Activated CD4-positive, alpha-beta T cell treated with anti-CD3 and anti-CD28 coated beads for 36 hours (primary cell): ENCODE data around the gene FCER1G. TPM values are rescaled to one million over a fixed set of nuclear protein-coding genes. Genes with fewer than 3 reads are reported as not detected.
"Not testable (repeated sequence)": the region's sequence is repeated elsewhere in the genome, so short reads cannot be mapped to it uniquely, and the experiment has no call there.

Source experiments
- ATAC-seq: fragments of 200-7000 bp; cut with Tn5 transposase; one replicate; pipeline ENCODE4 v1.10.0; 2021; ENCODE audit warnings: mild to moderate bottlenecking, moderate library complexity
- CTCF ChIA-PET: fragments of 350-600 bp; sonication (Branson Sonifier 250); formaldehyde crosslinking; loops from one replicate; lab custom pipeline; 2021; ENCODE audit warnings: antibody characterized with exemption; lab: Charles Lee
- POLR2A ChIA-PET: fragments of 350-600 bp; sonication (Branson Sonifier 250); formaldehyde crosslinking; loops from one replicate; lab custom pipeline; 2021; ENCODE audit warnings: antibody characterized with exemption, inconsistent platforms; lab: Charles Lee
- DNase-seq: peaks from one replicate; pipeline ENCODE4 v3.0.0-alpha.2; 2020
- H3K27ac Mint-ChIP-seq: one replicate; pipeline ENCODE4 v1.8.0; 2021; ENCODE audit warnings: mixed read lengths
- H3K27me3 Mint-ChIP-seq: one replicate; pipeline ENCODE4 v1.8.0; 2021; ENCODE audit warnings: mixed read lengths
- H3K36me3 Mint-ChIP-seq: one replicate; pipeline ENCODE4 v1.8.0; 2021; ENCODE audit warnings: low read depth, mixed read lengths
- H3K4me1 Mint-ChIP-seq: one replicate; pipeline ENCODE4 v1.8.0; 2021; ENCODE audit warnings: mixed read lengths
- H3K4me3 Mint-ChIP-seq: one replicate; pipeline ENCODE4 v1.8.0; 2021; ENCODE audit warnings: mild to moderate bottlenecking, moderate library complexity, mixed read lengths
- H3K9me3 Mint-ChIP-seq: one replicate; pipeline ENCODE4 v1.8.0; 2021; ENCODE audit warnings: low read depth, mixed read lengths
- intact Hi-C, 2 experiments: fragments of 100-400 bp; cut with DNase I in 1 of 2; cut with micrococcal nuclease in 1 of 2; formaldehyde crosslinking; loops; one replicate each; pipeline versions ENCODE4 v1.14.2 to v1.15.1; 2022 to 2024; cut with DNase I, micrococcal nuclease
- total RNA-seq, 2 experiments: library from RNA; stranded (reverse); gene quantifications; one replicate each; pipeline ENCODE4 v1.2.3, GENCODE V29; 2021

The FCER1G gene
- total RNA-seq, 2 experiments from 2014 or later: 0.98 to 2.2 TPM

- Mint-ChIP-seq H3K27ac (no peak overlapping the region), H3K27me3 (no peaks in the 10 kb centered on the region), H3K36me3 (no peaks in the 10 kb centered on the region), H3K4me1 (peaks cover 50% of the 10 kb centered on the region), H3K9me3 (no peaks in the 10 kb centered on the region), H3K4me3 (no peak overlapping the region)
- no peak for ATAC-seq
- intact Hi-C loops: no loop called here
- DNase-seq: no peak
- ChIA-PET POLR2A (interaction anchor here (0.8 kb wide), 1 partner anchor 40 kb away, joined by 4 read pairs; no protein-coding TSS in a partner anchor), CTCF (interaction anchor here (0.7 to 7.0 kb wide), 10 partner anchors 14 to 600 kb away, joined by 3 to 108 read pairs (median 3); partner anchors contain the start of gene NDUFS2)
These were observed 7.3 kb downstream of the FCER1G start for GRCh38 chr1:161222175-161223019.

- Mint-ChIP-seq H3K4me3 (no peak overlapping the region), H3K4me1 (peaks cover 41% of the 10 kb centered on the region), H3K36me3 (peaks cover 14% of the 10 kb centered on the region), H3K27ac (no peak overlapping the region), H3K9me3 (no peaks in the 10 kb centered on the region), H3K27me3 (no peaks in the 10 kb centered on the region)
- ATAC-seq (no peak), DNase-seq (no peak)
- ChIA-PET POLR2A (interaction anchor here (0.5 kb wide), 1 partner anchor 165 kb away, joined by 3 read pairs; no protein-coding TSS in a partner anchor), CTCF (interaction anchor here (1.1 to 7.0 kb wide), 9 partner anchors 13 to 159 kb away, joined by 3 to 108 read pairs (median 4); partner anchors contain the start of gene NDUFS2)
- intact Hi-C loops: no loop called here
These were observed 9.0 kb downstream of the FCER1G start for GRCh38 chr1:161223805-161224694.

- POLR2A ChIA-PET: interaction anchor here (1.3 kb wide), 1 partner anchor 166 kb away, joined by 4 read pairs; no protein-coding TSS in a partner anchor
- CTCF ChIA-PET: interaction anchor here (1.0 to 7.0 kb wide), 10 partner anchors 14 to 165 kb away, joined by 3 to 108 read pairs (median 5); partner anchors contain the start of genes ADAMTS4 and NDUFS2
- intact Hi-C loops: loop anchor here (1.0 to 5.0 kb wide), 14 partner anchors 15 to 1338 kb away; partner anchors contain the start of genes DEDD (in 2 of the 2), PPOX (in 2 of the 2), B4GALT3 (in 1 of the 2) and NDUFS2 (in 1 of the 2)
- Mint-ChIP-seq H3K4me1 (peaks cover 37% of the 10 kb centered on the region), H3K27ac (peak overlapping the region; percentile 87), H3K36me3 (peaks cover 14% of the 10 kb centered on the region)
- H3K4me3 Mint-ChIP-seq, DNase-seq, H3K9me3 Mint-ChIP-seq, H3K27me3 Mint-ChIP-seq, ATAC-seq: not testable (repeated sequence)
These were observed 9.6 kb downstream of the FCER1G start for GRCh38 chr1:161224695-161225087.

GRCh38 chr1:161225178-161225533 lies 10.1 kb downstream of the FCER1G start:
- H3K4me3 Mint-ChIP-seq: peak overlapping the region; percentile 14
- H3K27me3 Mint-ChIP-seq: no peaks in the 10 kb centered on the region
- intact Hi-C loops: loop anchor here (1.0 to 5.0 kb wide), 14 partner anchors 16 to 1337 kb away; partner anchors contain the start of genes DEDD (in 2 of the 2), PPOX (in 2 of the 2), B4GALT3 (in 1 of the 2) and NDUFS2 (in 1 of the 2)
- DNase-seq (peak; percentile 19), ATAC-seq (no peak)
- H3K4me1 Mint-ChIP-seq: peaks cover 33% of the 10 kb centered on the region
- no peaks in the 10 kb centered on the region for H3K9me3 Mint-ChIP-seq
- peaks cover 16% of the 10 kb centered on the region for H3K36me3 Mint-ChIP-seq
- ChIA-PET POLR2A (interaction anchor here (0.6 to 1.3 kb wide), 18 partner anchors 8 to 1279 kb away, joined by 3 to 16 read pairs (median 4); partner anchors contain the start of genes B4GALT3, NDUFS2, SDHC and UFC1), CTCF (interaction anchor here (0.6 to 7.0 kb wide), 41 partner anchors 9 to 456 kb away, joined by 3 to 108 read pairs (median 5); partner anchors contain the start of genes ADAMTS4, CFAP126, DEDD and FCER1G)
- H3K27ac Mint-ChIP-seq: peak overlapping the region; percentile 87

GRCh38 chr1:161225534-161226319 lies 10.6 kb downstream of the FCER1G start, which contains the start of gene TOMM40L:
TSS of gene TOMM40L (plus strand) at chr1:161226060. CDS start at chr1:161226490, 430 bp downstream.
- ChIA-PET CTCF (interaction anchor here (0.6 to 7.0 kb wide), 43 partner anchors 10 to 457 kb away, joined by 3 to 108 read pairs (median 4); partner anchors contain the start of genes ADAMTS4, CFAP126, DEDD and FCER1G), POLR2A (interaction anchor here (0.6 to 1.3 kb wide), 20 partner anchors 9 to 1280 kb away, joined by 3 to 16 read pairs (median 4); partner anchors contain the start of genes B4GALT3, NDUFS2, SDHC and UFC1)
- Mint-ChIP-seq H3K4me1 (peaks cover 33% of the 10 kb centered on the region), H3K36me3 (peaks cover 19% of the 10 kb centered on the region), H3K27ac (peak within 1 kb of the TSS; percentile 98), H3K27me3 (no peaks in the 10 kb centered on the region), H3K9me3 (no peaks in the 10 kb centered on the region), H3K4me3 (peak within 1 kb of the TSS; percentile 97)
- DNase-seq (peak; percentile 91), ATAC-seq (peak; percentile 95)
- intact Hi-C loops: loop anchor here (1.0 to 5.0 kb wide), 15 partner anchors 16 to 1337 kb away; partner anchors contain the start of genes DEDD (in 2 of the 2), NDUFS2 (in 2 of the 2), PPOX (in 2 of the 2) and SDHC (in 2 of the 2)

- Mint-ChIP-seq H3K27ac (peak overlapping the region; percentile 98), H3K4me3 (peak overlapping the region; percentile 97), H3K4me1 (peaks cover 31% of the 10 kb centered on the region), H3K27me3 (no peaks in the 10 kb centered on the region), H3K36me3 (peaks cover 19% of the 10 kb centered on the region), H3K9me3 (no peaks in the 10 kb centered on the region)
- intact Hi-C loops: loop anchor here (1.0 to 5.0 kb wide), 5 partner anchors 24 to 1336 kb away; partner anchors contain the start of genes NDUFS2 (in 1 of the 2), PPOX (in 1 of the 2), SDHC (in 1 of the 2) and UAP1 (in 1 of the 2)
- CTCF ChIA-PET: interaction anchor here (0.6 to 7.0 kb wide), 36 partner anchors 10 to 457 kb away, joined by 3 to 108 read pairs (median 6); partner anchors contain the start of genes CFAP126, DEDD, FCER1G and KLHDC9
- POLR2A ChIA-PET: interaction anchor here (0.8 to 1.3 kb wide), 9 partner anchors 15 to 93 kb away, joined by 3 to 16 read pairs (median 5); partner anchors contain the start of genes B4GALT3 and NDUFS2
- DNase-seq (peak; percentile 18), ATAC-seq (no peak)
These were observed 11.2 kb downstream of the FCER1G start for GRCh38 chr1:161226320-161226711.

- DNase-seq (no peak), ATAC-seq (no peak)
- H3K9me3 Mint-ChIP-seq: no peaks in the 10 kb centered on the region
- H3K27me3 Mint-ChIP-seq: no peaks in the 10 kb centered on the region
- peaks cover 19% of the 10 kb centered on the region for H3K36me3 Mint-ChIP-seq
- H3K4me1 Mint-ChIP-seq: peaks cover 30% of the 10 kb centered on the region
- intact Hi-C loops: loop anchor here (1.0 to 5.0 kb wide), 8 partner anchors 24 to 1336 kb away; partner anchors contain the start of genes NDUFS2 (in 1 of the 2), PPOX (in 1 of the 2), SDHC (in 1 of the 2) and UAP1 (in 1 of the 2)
- H3K4me3 Mint-ChIP-seq: peak overlapping the region; percentile 97
- POLR2A ChIA-PET: no interaction called here
- CTCF ChIA-PET: interaction anchor here (0.6 to 7.0 kb wide), 22 partner anchors 9 to 213 kb away, joined by 3 to 108 read pairs (median 6); partner anchors contain the start of genes CFAP126, FCER1G, NDUFS2 and PPOX
- H3K27ac Mint-ChIP-seq: peak overlapping the region; percentile 65
These were observed 11.7 kb downstream of the FCER1G start for GRCh38 chr1:161226759-161227158.

GRCh38 chr1:161227196-161227871 lies 12.2 kb downstream of the FCER1G start:
- Mint-ChIP-seq H3K9me3 (no peaks in the 10 kb centered on the region), H3K27ac (peak overlapping the region; percentile 65), H3K4me1 (peaks cover 28% of the 10 kb centered on the region), H3K36me3 (peaks cover 19% of the 10 kb centered on the region), H3K4me3 (peak overlapping the region; percentile 97), H3K27me3 (no peaks in the 10 kb centered on the region)
- DNase-seq: peak; percentile 96
- intact Hi-C loops: loop anchor here (1.0 to 5.0 kb wide), 7 partner anchors 60 to 1335 kb away; partner anchors contain the start of genes PPOX (in 1 of the 2), SDHC (in 1 of the 2) and UAP1 (in 1 of the 2)
- ChIA-PET CTCF (interaction anchor here (0.6 to 7.0 kb wide), 21 partner anchors 9 to 156 kb away, joined by 3 to 108 read pairs (median 7); partner anchors contain the start of genes FCER1G, NDUFS2, PPOX and SDHC), POLR2A (no interaction called here)
- peak; percentile 47 for ATAC-seq
